CD4-positive, alpha-beta T cell treated with Interleukin-17A for 4 hours (primary cell): ENCODE measurements around the gene BSND.
A peak's percentile ranks its signal among the peaks of the same experiment; 100 is the strongest.
"Not testable (repeated sequence)": the region's sequence is repeated elsewhere in the genome, so short reads cannot be mapped to it uniquely, and the experiment has no call there.

ENCODE experiments used
- DNase-seq: peaks from one replicate; pipeline ENCODE4 v3.0.0-alpha.2; 2020; ENCODE audit warnings: mixed read lengths

BSND gene

GRCh38 chr1:54998677-54999076, at the start of gene BSND:
Gene BSND (plus strand): TSS chr1:54998933. CDS start chr1:54999187, 254 bp downstream.
- DNase-seq: no peak

- no peak for DNase-seq
These were observed 49.7 kb upstream of the BSND start for GRCh38 chr1:54949053-54949452.

GRCh38 chr1:54950006-54950368, 48.7 kb upstream of the BSND start:
- no peak for DNase-seq

- DNase-seq: peak; percentile 57
These were observed 48.2 kb upstream of the BSND start for GRCh38 chr1:54950369-54951163.

GRCh38 chr1:54951810-54952226, 46.9 kb upstream of the BSND start:
- no peak for DNase-seq

GRCh38 chr1:54952950-54953718, 45.6 kb upstream of the BSND start:
- DNase-seq: no peak

- DNase-seq: no peak
These were observed 44.9 kb upstream of the BSND start for GRCh38 chr1:54953846-54954245.

GRCh38 chr1:54955359-54955758, 43.4 kb upstream of the BSND start:
- DNase-seq: no peak

GRCh38 chr1:54956726-54957125, 42.0 kb upstream of the BSND start:
- DNase-seq: no peak

- no peak for DNase-seq
These were observed 39.5 kb upstream of the BSND start for GRCh38 chr1:54959241-54959640.

GRCh38 chr1:54962612-54963395, 35.9 kb upstream of the BSND start:
- DNase-seq: no peak

GRCh38 chr1:54963829-54964228, 34.9 kb upstream of the BSND start:
- not testable (repeated sequence) for DNase-seq

- no peak for DNase-seq
These were observed 33.0 kb upstream of the BSND start for GRCh38 chr1:54965624-54966340.

GRCh38 chr1:54967372-54967771, 31.4 kb upstream of the BSND start:
- DNase-seq: no peak

- DNase-seq: no peak
These were observed 30.2 kb upstream of the BSND start for GRCh38 chr1:54968551-54968950.

- no peak for DNase-seq
These were observed 28.9 kb upstream of the BSND start for GRCh38 chr1:54969879-54970278.

GRCh38 chr1:54970901-54971300, 27.8 kb upstream of the BSND start:
- no peak for DNase-seq

GRCh38 chr1:54971317-54971791, 27.4 kb upstream of the BSND start:
- DNase-seq: no peak

- no peak for DNase-seq
These were observed 26.3 kb upstream of the BSND start for GRCh38 chr1:54972436-54972835.

GRCh38 chr1:54973205-54973921, 25.4 kb upstream of the BSND start:
- no peak for DNase-seq

GRCh38 chr1:54975356-54976108, 23.2 kb upstream of the BSND start:
- no peak for DNase-seq
